ENCODE data around the gene RTL10.

RTL10 gene

GRCh38 chr22:19868773-19869471 is 14.2 kb upstream of the RTL10 start:
- TF ChIP-seq POLR2A (IDR thresholded peaks at IDR 0.05; ENCODE audit: low read depth, low read length): no peak
- no peak for DNase-seq (ENCODE audit: insufficient read length, low spot score)

GRCh38 chr22:19868333-19868732 is 13.7 kb upstream of the RTL10 start:
- no peak for FAIRE-seq
- no peak for TF ChIP-seq POLR2A (IDR thresholded peaks at IDR 0.05; ENCODE audit: low read depth, low read length)
- DNase-seq (ENCODE audit: insufficient read length, low spot score): no peak

More at GRCh38 chr22:19868773-19869471, 14.2 kb upstream of the RTL10 start:
- no peak for FAIRE-seq

- no peak for DNase-seq (ENCODE audit: insufficient read length, low spot score)
- TF ChIP-seq POLR2A (IDR thresholded peaks at IDR 0.05; ENCODE audit: low read depth, low read length): no peak
- no peak for FAIRE-seq
Observed at GRCh38 chr22:19867617-19868016, 12.9 kb upstream of the RTL10 start.

- TF ChIP-seq POLR2A (IDR thresholded peaks at IDR 0.05; ENCODE audit: low read depth, low read length): no peak
- FAIRE-seq (no peak), DNase-seq (ENCODE audit: insufficient read length, low spot score) (no peak)
Observed at GRCh38 chr22:19866665-19867009, 12.0 kb upstream of the RTL10 start.

- no peak for DNase-seq (ENCODE audit: insufficient read length, low spot score)
- no peak for TF ChIP-seq POLR2A (IDR thresholded peaks at IDR 0.05; ENCODE audit: low read depth, low read length)
- FAIRE-seq: no peak
Observed at GRCh38 chr22:19865141-19865829, 10.6 kb upstream of the RTL10 start.

- TF ChIP-seq POLR2A (IDR thresholded peaks at IDR 0.05; ENCODE audit: low read depth, low read length): no peak
- no peak for FAIRE-seq
- no peak for DNase-seq (ENCODE audit: insufficient read length, low spot score)
Observed at GRCh38 chr22:19864538-19865106, 9.9 kb upstream of the RTL10 start.

- FAIRE-seq: no peak
- no peak for TF ChIP-seq POLR2A (IDR thresholded peaks at IDR 0.05; ENCODE audit: low read depth, low read length)
- no peak for DNase-seq (ENCODE audit: insufficient read length, low spot score)
Observed at GRCh38 chr22:19863571-19863970, 8.9 kb upstream of the RTL10 start.

- DNase-seq (ENCODE audit: insufficient read length, low spot score) (no peak), FAIRE-seq (no peak)
Observed at GRCh38 chr22:19862619-19863246, 8.1 kb upstream of the RTL10 start.

GRCh38 chr22:19859861-19860510 is 5.3 kb upstream of the RTL10 start:
- DNase-seq (ENCODE audit: insufficient read length, low spot score) (no peak), FAIRE-seq (no peak)
- no peak for TF ChIP-seq POLR2A (IDR thresholded peaks at IDR 0.05; ENCODE audit: low read depth, low read length)

More at GRCh38 chr22:19862619-19863246, 8.1 kb upstream of the RTL10 start:
- no peak for TF ChIP-seq POLR2A (IDR thresholded peaks at IDR 0.05; ENCODE audit: low read depth, low read length)

- TF ChIP-seq POLR2A (IDR thresholded peaks at IDR 0.05; ENCODE audit: low read depth, low read length): no peak
- DNase-seq (ENCODE audit: insufficient read length, low spot score): no peak
- FAIRE-seq: no peak
Observed at GRCh38 chr22:19857382-19857781, 2.7 kb upstream of the RTL10 start.

- TF ChIP-seq POLR2A (IDR thresholded peaks at IDR 0.05; ENCODE audit: low read depth, low read length): no peak
- FAIRE-seq (no peak), DNase-seq (ENCODE audit: insufficient read length, low spot score) (no peak)
Observed at GRCh38 chr22:19855504-19856409, 1.1 kb upstream of the RTL10 start.

GRCh38 chr22:19853879-19854777 is 546 bp downstream of the RTL10 start:
- TF ChIP-seq POLR2A (IDR thresholded peaks at IDR 0.05; ENCODE audit: low read depth, low read length): no peak
- FAIRE-seq: no peak
- DNase-seq (ENCODE audit: insufficient read length, low spot score): no peak
